Caco-2 (cell line): ENCODE measurements around the gene HSD17B3. TPM values are rescaled to one million over a fixed set of nuclear protein-coding genes. Genes with fewer than 3 reads are reported as not detected.

Experiments used
- BruUV-seq: library from RNA; stranded (reverse); fragments of 400-500 nt; replicated peaks from 2 replicates; lab custom pipeline; 2021; lab: Mats Ljungman, UMichigan
- CTCF ChIA-PET: fragments of 300-600 bp; sonication (Branson Sonifier 250); formaldehyde crosslinking; loops from one replicate; lab custom pipeline; 2022; ENCODE audit warnings: antibody characterized with exemption; lab: Charles Lee
- POLR2A ChIA-PET: fragments of 300-600 bp; sonication (Branson Sonifier 250); formaldehyde crosslinking; loops from one replicate; lab custom pipeline; 2022; ENCODE audit warnings: antibody characterized with exemption; lab: Charles Lee
- DNase-seq, 2 experiments: peaks; one replicate each; pipeline versions ENCODE4 v3.0.0 to v3.0.0-alpha.2; 2020 to 2022
- H3K27me3 ChIP-seq: replicated peaks from 2 replicates; pipeline ENCODE4 v1.6.0; 2011; ENCODE audit warnings: low read length; ENCODE audit not compliant: control insufficient read depth, insufficient read depth
- H3K36me3 ChIP-seq: 2 replicates; pipeline ENCODE4 v1.5.1; 2011; ENCODE audit warnings: low read length; ENCODE audit not compliant: control insufficient read depth, insufficient read depth
- H3K4me1 ChIP-seq: fragments of 250-450 bp; sonication (Bioruptor Pico); 2 replicates; pipeline ENCODE4 v1.5.1; 2020; ENCODE audit warnings: mild to moderate bottlenecking
- H3K4me3 ChIP-seq: 2 replicates; pipeline ENCODE4 v1.5.1; 2011; ENCODE audit warnings: low read depth, mild to moderate bottlenecking, control low read depth, low read length
- H3K9me3 ChIP-seq: fragments of 250-450 bp; sonication (Bioruptor Pico); 2 replicates; pipeline ENCODE4 v1.5.1; 2020; ENCODE audit warnings: mild to moderate bottlenecking, moderate library complexity
- H3K27ac Mint-ChIP-seq: one replicate; pipeline ENCODE4 v1.8.0; 2022; ENCODE audit warnings: mixed read lengths; ENCODE audit not compliant: unreplicated experiment
- H3K27me3 Mint-ChIP-seq: one replicate; pipeline ENCODE4 v1.8.0; 2022; ENCODE audit warnings: mixed read lengths; ENCODE audit not compliant: insufficient read depth, unreplicated experiment
- H3K36me3 Mint-ChIP-seq: one replicate; pipeline ENCODE4 v1.8.0; 2022; ENCODE audit warnings: mild to moderate bottlenecking, mixed read lengths; ENCODE audit not compliant: insufficient read depth, unreplicated experiment
- H3K4me1 Mint-ChIP-seq: one replicate; pipeline ENCODE4 v1.8.0; 2022; ENCODE audit warnings: low read depth, mixed read lengths; ENCODE audit not compliant: unreplicated experiment
- H3K4me3 Mint-ChIP-seq: one replicate; pipeline ENCODE4 v1.8.0; 2022; ENCODE audit warnings: mild to moderate bottlenecking, moderate library complexity, mixed read lengths; ENCODE audit not compliant: unreplicated experiment
- H3K9me3 Mint-ChIP-seq: one replicate; pipeline ENCODE4 v1.8.0; 2022; ENCODE audit warnings: mixed read lengths; ENCODE audit not compliant: unreplicated experiment
- CTCF ChIP-seq, 2 experiments: fragments of 200-600 bp in 1 of 2; IDR thresholded peaks; 1 replicate in 1 of 2; 2 replicates in 1 of 2; pipeline versions ENCODE4 v1.5.1 to v1.8.0; 2011 to 2022; ENCODE audit warnings: antibody characterized with exemption in 1 of 2, control low read depth in 1 of 2, inconsistent platforms in 1 of 2, low read depth in 1 of 2, low read length in 1 of 2, mild to moderate bottlenecking in 1 of 2, moderate library complexity in 1 of 2; ENCODE audit not compliant: insufficient read depth in 1 of 2, severe bottlenecking in 1 of 2, unreplicated experiment in 1 of 2
- intact Hi-C: fragments of 100-400 bp; cut with micrococcal nuclease; formaldehyde crosslinking; loops from one replicate; pipeline ENCODE4 v1.10.0; 2022; ENCODE audit not compliant: unreplicated experiment
- total RNA-seq: library from RNA; stranded (reverse); gene quantifications from 2 replicates; pipeline ENCODE4 v1.2.3, GENCODE V29; 2022

The HSD17B3 gene
- total RNA-seq, 1 experiment from 2014 or later: not detected

GRCh38 chr9:96222132-96222531 is 79.8 kb downstream of the HSD17B3 start:
- ChIA-PET CTCF (interaction anchor here (1.0 kb wide), 2 partner anchors 10 to 95 kb away, joined by 3 to 6 read pairs; no protein-coding TSS in a partner anchor), POLR2A (no interaction called here)
- H3K27ac Mint-ChIP-seq: no peak overlapping the region
- no peaks in the 10 kb centered on the region for H3K27me3 Mint-ChIP-seq
- H3K9me3 Mint-ChIP-seq: peaks cover 17% of the 10 kb centered on the region
- H3K4me3 Mint-ChIP-seq: no peak overlapping the region
- intact Hi-C loops: no loop called here
- Histone ChIP-seq H3K4me1 (0 out of 2 replicates have a peak, but pooled peaks cover 3% of the 10 kb centered on the region), H3K27me3 (no peaks in the 10 kb centered on the region), H3K36me3 (no peaks in the 10 kb centered on the region), H3K4me3 (no peak overlapping the region), H3K9me3 (peaks cover 10% of the 10 kb centered on the region)
- peak; percentile 45 to 46 for TF ChIP-seq CTCF (IDR thresholded peaks at IDR 0.05; ENCODE audit: insufficient read depth in 1 of 2, low read depth in 1 of 2, low read length in 1 of 2, severe bottlenecking in 1 of 2, unreplicated experiment in 1 of 2)
- H3K4me1 Mint-ChIP-seq: no peaks in the 10 kb centered on the region
- peaks cover 7% of the 10 kb centered on the region for H3K36me3 Mint-ChIP-seq
- BruUV-seq: no TSS peak
- no peak for DNase-seq

GRCh38 chr9:96219900-96220257 is 82.1 kb downstream of the HSD17B3 start:
- H3K9me3 Mint-ChIP-seq: peaks cover 17% of the 10 kb centered on the region
- intact Hi-C loops: loop anchor here (5.0 to 10.0 kb wide), 5 partner anchors 148 to 713 kb away; partner anchors contain the start of gene ERCC6L2
- no peak overlapping the region for H3K4me3 Mint-ChIP-seq
- DNase-seq: no peak
- no peaks in the 10 kb centered on the region for H3K36me3 ChIP-seq
- H3K27me3 Mint-ChIP-seq: no peaks in the 10 kb centered on the region
- no peak for TF ChIP-seq CTCF (IDR thresholded peaks at IDR 0.05; ENCODE audit: insufficient read depth in 1 of 2, low read depth in 1 of 2, low read length in 1 of 2, severe bottlenecking in 1 of 2, unreplicated experiment in 1 of 2)
- no TSS peak for BruUV-seq
- peaks cover 7% of the 10 kb centered on the region for H3K36me3 Mint-ChIP-seq
- ChIA-PET CTCF (no interaction called here), POLR2A (no interaction called here)
- 0 out of 2 replicates have a peak, but pooled peaks cover 8% of the 10 kb centered on the region for H3K4me1 ChIP-seq
- H3K4me3 ChIP-seq: no peak overlapping the region
- no peaks in the 10 kb centered on the region for H3K4me1 Mint-ChIP-seq
- no peak overlapping the region for H3K27ac Mint-ChIP-seq
- H3K27me3 ChIP-seq: no peaks in the 10 kb centered on the region
- H3K9me3 ChIP-seq: peaks cover 9% of the 10 kb centered on the region

DNA sequence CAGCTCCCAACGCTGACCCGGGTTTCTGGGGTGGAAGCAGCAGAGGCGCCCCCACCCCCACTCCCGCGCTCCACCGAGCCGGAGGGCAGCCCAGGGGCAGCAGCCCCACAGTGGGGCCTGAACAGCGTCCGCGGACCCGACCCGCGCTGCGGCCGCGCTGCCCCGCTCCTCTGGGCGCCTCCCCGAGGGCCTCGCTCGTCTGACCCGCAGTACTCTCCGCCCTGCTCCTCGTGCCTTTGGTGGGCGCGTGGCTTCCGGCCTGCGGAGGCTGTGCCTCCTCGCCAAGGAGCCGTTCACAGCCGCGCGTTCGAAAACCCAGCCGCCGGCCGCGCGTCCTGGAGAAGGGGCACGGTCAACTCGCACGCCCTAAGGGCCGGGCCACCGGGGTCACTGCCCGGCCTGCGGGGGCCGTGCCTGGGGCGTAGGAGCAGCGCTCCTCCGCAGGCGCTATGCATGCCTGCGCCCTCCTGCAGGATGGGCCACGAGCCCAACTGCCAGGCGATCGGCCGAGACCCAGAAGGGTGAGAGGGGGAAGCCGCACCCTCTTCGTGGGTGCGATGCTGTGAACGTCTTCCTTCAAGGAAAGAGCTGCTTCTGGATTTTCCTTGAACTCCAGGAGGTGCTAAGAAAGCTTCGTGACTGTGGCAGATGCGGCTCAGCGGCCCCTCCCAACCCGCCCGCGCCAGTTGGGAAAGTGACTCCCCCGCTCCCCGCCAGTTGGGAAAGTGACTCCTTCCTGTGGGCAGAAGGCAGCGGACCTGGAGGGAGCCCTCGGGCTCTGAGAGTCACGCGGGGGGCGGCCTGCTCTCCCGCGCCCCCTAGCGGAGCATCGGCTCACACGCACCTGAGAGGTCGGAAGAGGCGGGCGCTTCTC is 82.7 kb downstream of the HSD17B3 start:
- H3K36me3 ChIP-seq: no peaks in the 10 kb centered on the region
- peaks cover 12% of the 10 kb centered on the region for H3K9me3 Mint-ChIP-seq
- peaks cover 3% of the 10 kb centered on the region; the same call in 1 of the 2 replicates for H3K9me3 ChIP-seq
- peaks cover 7% of the 10 kb centered on the region for H3K36me3 Mint-ChIP-seq
- H3K4me3 ChIP-seq: no peak overlapping the region
- peak in 1 of 2 experiments; percentile 22 for TF ChIP-seq CTCF (IDR thresholded peaks at IDR 0.05; ENCODE audit: insufficient read depth in 1 of 2, low read depth in 1 of 2, low read length in 1 of 2, severe bottlenecking in 1 of 2, unreplicated experiment in 1 of 2)
- H3K27ac Mint-ChIP-seq: no peak overlapping the region
- ChIA-PET CTCF (interaction anchor here (1.1 kb wide), 1 partner anchor 13 kb away, joined by 7 read pairs; no protein-coding TSS in a partner anchor), POLR2A (no interaction called here)
- intact Hi-C loops: loop anchor here (5.0 to 10.0 kb wide), 5 partner anchors 147 to 712 kb away; partner anchors contain the start of gene ERCC6L2
- 0 out of 2 replicates have a peak, but pooled peaks cover 8% of the 10 kb centered on the region for H3K4me1 ChIP-seq
- H3K27me3 ChIP-seq: no peaks in the 10 kb centered on the region
- no peak overlapping the region for H3K4me3 Mint-ChIP-seq
- BruUV-seq: no TSS peak
- H3K4me1 Mint-ChIP-seq: no peaks in the 10 kb centered on the region
- peak in 1 of 2 experiments; percentile 16 for DNase-seq
- H3K27me3 Mint-ChIP-seq: no peaks in the 10 kb centered on the region
